ENCODE data around the gene TATDN3.

TATDN3 gene

GRCh38 chr1:212782422-212783154 lies 9.1 kb upstream of the TATDN3 start:
- TF ChIP-seq CTCF (IDR thresholded peaks at IDR 0.05; ENCODE audit: extremely low read depth, insufficient read depth, missing control alignments), result peak; percentile 63
- no peak for DNase-seq (ENCODE audit: low spot score)
- in situ Hi-C loops (cut with MboI; ENCODE audit: low pct_unique_long_range_greater_than_20kb, low sequenced_read_pairs, unreplicated experiment), result no loop called here

DNA sequence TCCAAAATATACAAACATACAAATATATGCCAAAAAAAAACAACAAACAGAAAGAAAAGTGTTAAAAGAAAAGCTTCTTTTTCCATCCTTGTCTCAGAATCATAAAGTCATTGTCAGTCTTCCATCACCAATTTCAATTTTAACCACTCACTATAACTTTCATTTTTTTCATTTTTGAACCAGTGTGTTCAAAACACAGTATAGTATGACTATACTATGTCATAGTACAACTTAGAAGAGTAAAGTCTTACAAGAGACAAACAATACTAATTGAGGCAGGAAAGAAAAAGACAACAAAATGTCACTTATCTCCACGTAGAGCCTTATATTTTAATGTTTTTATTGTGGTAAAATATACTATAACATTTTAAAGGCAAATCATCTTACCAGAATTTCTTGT lies 7.7 kb upstream of the TATDN3 start:
- no peak for TF ChIP-seq CTCF (IDR thresholded peaks at IDR 0.05; ENCODE audit: extremely low read depth, insufficient read depth, missing control alignments)
- DNase-seq (ENCODE audit: low spot score), result no peak
- in situ Hi-C loops (cut with MboI; ENCODE audit: low pct_unique_long_range_greater_than_20kb, low sequenced_read_pairs, unreplicated experiment), result no loop called here

GRCh38 chr1:212785871-212786270 lies 5.8 kb upstream of the TATDN3 start:
- no peak for DNase-seq (ENCODE audit: low spot score)
- in situ Hi-C loops (cut with MboI; ENCODE audit: low pct_unique_long_range_greater_than_20kb, low sequenced_read_pairs, unreplicated experiment), result no loop called here
- no peak for TF ChIP-seq CTCF (IDR thresholded peaks at IDR 0.05; ENCODE audit: extremely low read depth, insufficient read depth, missing control alignments)

DNA sequence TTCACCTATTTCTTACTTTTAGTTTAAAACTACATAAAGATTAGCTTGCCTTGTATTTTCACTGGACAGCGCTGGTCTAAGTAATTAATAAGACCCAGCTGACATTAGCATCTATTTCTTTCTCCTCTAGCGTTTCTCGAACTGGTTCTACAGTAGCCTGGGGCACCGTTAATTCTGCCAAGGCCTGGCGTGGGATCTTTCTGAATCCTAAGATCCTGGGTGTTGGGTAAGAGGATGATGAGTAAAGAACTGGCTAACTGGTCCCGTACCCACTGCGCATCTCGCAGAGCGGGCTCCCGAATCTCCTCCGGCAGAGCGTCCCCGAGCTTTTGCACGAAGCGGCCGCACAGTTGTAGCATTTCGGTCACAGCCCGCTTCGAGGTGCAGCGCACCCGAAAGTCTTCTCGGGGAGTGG lies 426 bp upstream of the TATDN3 start:
- peak; percentile 53 for DNase-seq (ENCODE audit: low spot score)
- TF ChIP-seq CTCF (IDR thresholded peaks at IDR 0.05; ENCODE audit: extremely low read depth, insufficient read depth, missing control alignments), result no peak
- in situ Hi-C loops (cut with MboI; ENCODE audit: low pct_unique_long_range_greater_than_20kb, low sequenced_read_pairs, unreplicated experiment), result no loop called here

- DNase-seq (ENCODE audit: low spot score), result no peak
- no peak for TF ChIP-seq CTCF (IDR thresholded peaks at IDR 0.05; ENCODE audit: extremely low read depth, insufficient read depth, missing control alignments)
- in situ Hi-C loops (cut with MboI; ENCODE audit: low pct_unique_long_range_greater_than_20kb, low sequenced_read_pairs, unreplicated experiment), result no loop called here
Measured at GRCh38 chr1:212792396-212792908, 758 bp downstream of the TATDN3 start.

DNA sequence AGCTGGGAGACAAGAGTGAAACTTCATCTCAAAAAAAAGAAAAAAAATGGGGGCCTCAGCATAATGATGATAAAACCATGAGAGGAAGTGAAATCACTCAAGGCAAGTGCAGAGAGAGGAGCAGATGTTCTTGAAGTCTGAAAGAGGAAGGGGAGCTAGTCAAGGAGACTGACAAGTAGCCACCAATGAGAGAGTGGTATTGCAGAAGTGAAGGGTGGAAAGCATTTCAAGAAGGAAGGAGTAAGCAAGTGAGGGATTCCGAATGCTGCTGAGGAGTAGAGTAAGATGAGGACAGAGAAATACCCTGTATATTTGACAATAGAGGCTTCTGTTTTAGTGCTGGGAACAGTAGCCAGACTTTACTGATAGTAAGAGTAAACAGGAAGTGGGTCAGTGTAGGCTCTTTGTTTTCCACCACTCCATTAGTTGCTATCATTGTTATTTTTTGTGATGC lies 2.9 kb downstream of the TATDN3 start:
- in situ Hi-C loops (cut with MboI; ENCODE audit: low pct_unique_long_range_greater_than_20kb, low sequenced_read_pairs, unreplicated experiment), result no loop called here
- peak; percentile 79 for DNase-seq (ENCODE audit: low spot score)
- TF ChIP-seq CTCF (IDR thresholded peaks at IDR 0.05; ENCODE audit: extremely low read depth, insufficient read depth, missing control alignments), result no peak

Measured in GM13977 (cell line).